OCI-LY3 (cell line): ENCODE data around the gene APOL2.

Experiments used
- H2AFZ ChIP-seq: fragments of 200-600, 300-600 bp; shearing (Covaris generic); 2 replicates; pipeline ENCODE4 v1.6.0; 2014; ENCODE audit warnings: antibody characterized with exemption, low read depth, low read length
- H3K27ac ChIP-seq: fragments of 200-600, 300-600 bp; sonication (generic); 2 replicates; pipeline ENCODE4 v1.5.1; 2014; ENCODE audit warnings: mild to moderate bottlenecking, low read length, moderate library complexity, mixed read lengths
- H3K27me3 ChIP-seq: fragments of 200-600, 300-600 bp; sonication (generic); 2 replicates; pipeline ENCODE4 v1.6.1; 2014; ENCODE audit warnings: low read depth, low read length, mixed read lengths
- H3K36me3 ChIP-seq: fragments of 200-600, 300-600 bp; sonication (generic); replicated peaks from 2 replicates; pipeline ENCODE3; 2014; ENCODE audit warnings: low read depth, low read length, mixed read lengths
- H3K4me1 ChIP-seq: fragments of 300-600, 200-600 bp; sonication (generic); 2 replicates; pipeline ENCODE4 v1.6.1; 2014; ENCODE audit warnings: low read length, mixed read lengths
- H3K4me2 ChIP-seq: fragments of 200-600, 300-600 bp; sonication (generic); 2 replicates; pipeline ENCODE4 v1.6.1; 2014; ENCODE audit warnings: low read length, mixed read lengths
- H3K4me3 ChIP-seq: fragments of 300-600, 200-600 bp; sonication (generic); 2 replicates; pipeline ENCODE4 v1.5.1; 2014; ENCODE audit warnings: antibody characterized with exemption, mild to moderate bottlenecking, low read length, moderate library complexity
- H3K79me2 ChIP-seq: fragments of 300-600, 200-600 bp; shearing (Covaris generic); 2 replicates; pipeline ENCODE4 v1.6.1; 2014; ENCODE audit warnings: mild to moderate bottlenecking, low read length, mixed read lengths
- H3K9ac ChIP-seq: fragments of 300-600, 200-600 bp; shearing (Covaris generic); 2 replicates; pipeline ENCODE4 v1.6.0; 2014; ENCODE audit warnings: mild to moderate bottlenecking, low read length, moderate library complexity
- H3K9me3 ChIP-seq: fragments of 200-600, 300-600 bp; shearing (Covaris generic); 2 replicates; pipeline ENCODE4 v1.6.1; 2014; ENCODE audit warnings: low read length, mixed read lengths; ENCODE audit not compliant: insufficient read depth
- H4K20me1 ChIP-seq: fragments of 200-600, 300-600 bp; sonication (generic); 2 replicates; pipeline ENCODE4 v1.6.1; 2016; ENCODE audit warnings: low read length, mixed read lengths; ENCODE audit not compliant: insufficient read depth
- EZH2phosphoT487 ChIP-seq: fragments of 200-600 bp; shearing (Covaris generic); IDR thresholded peaks from 2 replicates; pipeline ENCODE4 v1.6.1; 2018; ENCODE audit warnings: antibody characterized with exemption, mixed run types, low read depth
- TF ChIP-seq, protein P1 (sequence below): fragments of 200-600, 300-600 bp; sonication (generic); IDR thresholded peaks from 2 replicates; pipeline ENCODE4 v1.5.1; 2014; ENCODE audit warnings: antibody characterized with exemption, low read length, low read depth

APOL2 gene

DNA sequence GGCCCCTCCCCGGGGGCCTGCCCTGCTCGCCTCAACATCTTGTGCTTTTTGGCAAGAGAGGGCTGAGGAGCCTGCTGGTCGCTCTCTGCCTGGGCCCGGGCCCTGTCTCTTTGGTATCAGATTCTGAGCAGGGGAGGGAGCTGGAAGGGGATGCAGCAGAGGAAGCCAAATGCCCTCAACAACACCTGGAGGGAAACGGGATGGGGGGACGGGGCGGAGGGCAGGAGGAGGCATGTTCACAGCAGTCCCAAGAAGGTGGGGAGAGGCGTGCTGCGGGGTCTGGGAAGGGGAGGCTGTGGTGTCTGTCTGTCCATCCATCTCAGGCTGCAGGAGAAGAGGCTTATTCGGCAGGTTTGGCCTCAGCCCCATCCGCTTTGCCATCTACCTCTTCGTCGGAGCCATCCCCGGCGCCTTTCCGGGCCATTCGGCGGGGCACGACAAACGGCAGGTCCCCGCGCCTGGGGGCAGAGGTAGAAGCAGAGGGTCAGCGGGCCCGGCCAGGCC is 43.1 kb upstream of the APOL2 start:
- no peak overlapping the region for H3K9ac ChIP-seq
- TF ChIP-seq, protein P1, sequence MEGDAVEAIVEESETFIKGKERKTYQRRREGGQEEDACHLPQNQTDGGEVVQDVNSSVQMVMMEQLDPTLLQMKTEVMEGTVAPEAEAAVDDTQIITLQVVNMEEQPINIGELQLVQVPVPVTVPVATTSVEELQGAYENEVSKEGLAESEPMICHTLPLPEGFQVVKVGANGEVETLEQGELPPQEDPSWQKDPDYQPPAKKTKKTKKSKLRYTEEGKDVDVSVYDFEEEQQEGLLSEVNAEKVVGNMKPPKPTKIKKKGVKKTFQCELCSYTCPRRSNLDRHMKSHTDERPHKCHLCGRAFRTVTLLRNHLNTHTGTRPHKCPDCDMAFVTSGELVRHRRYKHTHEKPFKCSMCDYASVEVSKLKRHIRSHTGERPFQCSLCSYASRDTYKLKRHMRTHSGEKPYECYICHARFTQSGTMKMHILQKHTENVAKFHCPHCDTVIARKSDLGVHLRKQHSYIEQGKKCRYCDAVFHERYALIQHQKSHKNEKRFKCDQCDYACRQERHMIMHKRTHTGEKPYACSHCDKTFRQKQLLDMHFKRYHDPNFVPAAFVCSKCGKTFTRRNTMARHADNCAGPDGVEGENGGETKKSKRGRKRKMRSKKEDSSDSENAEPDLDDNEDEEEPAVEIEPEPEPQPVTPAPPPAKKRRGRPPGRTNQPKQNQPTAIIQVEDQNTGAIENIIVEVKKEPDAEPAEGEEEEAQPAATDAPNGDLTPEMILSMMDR, result no peak
- no peak for TF ChIP-seq EZH2phosphoT487
- peaks cover 5% of the 10 kb centered on the region; the same call in 1 of the 2 replicates for H4K20me1 ChIP-seq
- H3K79me2 ChIP-seq, result no peaks in the 10 kb centered on the region
- no peak overlapping the region for H2AFZ ChIP-seq
- no peak overlapping the region for H3K4me2 ChIP-seq
- H3K27ac ChIP-seq, result no peak overlapping the region
- no peaks in the 10 kb centered on the region for H3K27me3 ChIP-seq
- H3K36me3 ChIP-seq, result peaks cover 65% of the 10 kb centered on the region
- H3K9me3 ChIP-seq, result no peaks in the 10 kb centered on the region
- H3K4me3 ChIP-seq, result no peak overlapping the region
- peaks cover 7% of the 10 kb centered on the region for H3K4me1 ChIP-seq

DNA sequence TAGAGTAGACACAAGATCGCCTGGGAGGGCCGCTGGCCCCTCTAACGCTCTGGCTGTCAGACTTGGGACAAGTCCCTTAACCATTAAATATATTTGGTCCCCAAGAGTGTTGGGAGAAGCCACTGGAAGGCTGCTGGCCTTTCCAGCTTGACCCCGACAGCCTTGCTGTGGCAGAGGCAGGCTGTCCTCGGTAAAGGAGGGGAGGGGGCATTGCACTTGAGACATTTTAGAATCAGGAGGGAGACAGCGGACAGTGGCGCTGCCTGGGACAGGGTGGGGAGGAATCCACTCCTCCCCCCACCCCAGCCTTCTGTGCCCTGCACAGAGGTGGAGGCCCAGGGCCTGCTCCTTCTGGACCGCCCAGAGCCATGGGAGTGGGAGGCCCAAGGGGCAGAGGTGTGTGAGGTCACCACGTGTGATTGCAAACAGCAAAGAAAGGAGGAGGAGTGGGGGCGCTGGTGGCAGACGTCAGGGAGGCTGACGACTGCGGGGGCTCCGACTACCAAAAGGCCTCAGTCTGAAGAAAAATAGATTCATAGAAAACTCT is 42.5 kb upstream of the APOL2 start:
- Histone ChIP-seq H3K9me3 (no peaks in the 10 kb centered on the region), H3K4me2 (no peak overlapping the region), H3K4me3 (no peak overlapping the region), H3K27me3 (no peaks in the 10 kb centered on the region), H3K36me3 (peaks cover 62% of the 10 kb centered on the region), H3K79me2 (no peaks in the 10 kb centered on the region), H3K27ac (no peak overlapping the region), H3K9ac (no peak overlapping the region), H3K4me1 (peaks cover 9% of the 10 kb centered on the region), H2AFZ (no peak overlapping the region), H4K20me1 (peaks cover 5% of the 10 kb centered on the region; the same call in 1 of the 2 replicates)
- no peak for TF ChIP-seq EZH2phosphoT487
- TF ChIP-seq, protein P1, result no peak

DNA sequence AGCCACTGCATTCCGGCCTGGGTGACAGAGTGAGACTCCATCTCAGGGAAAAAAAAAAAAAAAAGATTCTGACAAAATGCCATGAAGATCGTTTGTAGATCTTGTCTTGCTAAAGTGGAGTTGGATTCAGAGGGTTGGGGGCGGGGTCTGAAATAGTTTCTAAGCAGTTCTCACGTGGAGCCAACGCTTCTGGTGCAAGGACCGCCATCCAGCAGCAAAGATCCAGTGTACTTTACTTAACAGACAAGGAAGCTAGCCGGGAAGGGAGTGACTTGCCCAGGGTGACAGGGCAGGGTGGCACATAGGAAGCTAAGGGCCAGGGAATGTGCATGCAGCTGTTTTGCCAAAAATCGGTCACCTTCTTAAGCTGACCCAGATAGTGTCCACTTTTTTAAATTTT is 41.1 kb upstream of the APOL2 start:
- Histone ChIP-seq H3K4me3 (no peak overlapping the region), H4K20me1 (peaks cover 5% of the 10 kb centered on the region; the same call in 1 of the 2 replicates), H3K9me3 (no peaks in the 10 kb centered on the region), H3K4me2 (no peak overlapping the region), H3K79me2 (no peaks in the 10 kb centered on the region), H3K27ac (no peak overlapping the region), H3K27me3 (no peaks in the 10 kb centered on the region), H2AFZ (no peak overlapping the region), H3K36me3 (peaks cover 48% of the 10 kb centered on the region), H3K4me1 (peaks cover 9% of the 10 kb centered on the region), H3K9ac (no peak overlapping the region)
- TF ChIP-seq, protein P1, result no peak
- no peak for TF ChIP-seq EZH2phosphoT487

DNA sequence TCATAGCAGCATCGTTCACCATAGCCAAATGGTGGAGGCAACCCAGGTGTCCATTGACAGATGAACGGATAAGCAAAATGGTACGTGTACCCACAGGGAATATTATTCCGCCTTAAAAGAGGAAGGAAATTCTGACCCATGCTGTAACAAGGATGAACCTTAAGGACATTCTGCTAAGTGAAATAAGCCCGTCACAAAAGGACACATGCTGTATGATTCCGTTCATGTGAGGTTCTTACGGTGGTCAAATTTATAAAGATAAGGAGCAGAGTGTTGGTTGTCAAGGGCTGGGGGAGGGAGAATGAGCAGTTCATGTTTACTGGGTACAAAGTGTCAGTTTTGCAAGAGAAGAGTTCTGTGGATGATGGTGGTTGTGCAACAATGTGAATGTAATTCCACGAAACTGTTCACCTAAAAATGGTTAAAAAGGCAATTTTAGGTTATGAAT is 39.9 kb upstream of the APOL2 start:
- peaks cover 5% of the 10 kb centered on the region; the same call in 1 of the 2 replicates for H4K20me1 ChIP-seq

More for the DNA sequence above, 39.9 kb upstream of the APOL2 start:
- Histone ChIP-seq H3K27ac (no peak overlapping the region), H3K79me2 (no peaks in the 10 kb centered on the region), H3K9me3 (no peaks in the 10 kb centered on the region), H3K4me3 (no peak overlapping the region), H2AFZ (no peak overlapping the region), H3K36me3 (peaks cover 37% of the 10 kb centered on the region), H3K27me3 (no peaks in the 10 kb centered on the region), H3K4me1 (peaks cover 9% of the 10 kb centered on the region), H3K9ac (no peak overlapping the region), H3K4me2 (no peak overlapping the region)
- TF ChIP-seq EZH2phosphoT487, result no peak
- TF ChIP-seq, protein P1, result no peak
